Measurements from ENCODE around the gene CCT5.
"Not testable (repeated sequence)": the region's sequence is repeated elsewhere in the genome, so short reads cannot be mapped to it uniquely, and the experiment has no call there.

Gene CCT5

GRCh38 chr5:10304932-10305331 is 54.9 kb downstream of the CCT5 start:
- no peak for DNase-seq

GRCh38 chr5:10306114-10306513 is 56.0 kb downstream of the CCT5 start:
- DNase-seq: no peak

- DNase-seq: no peak
Measured at GRCh38 chr5:10306806-10307205, 56.7 kb downstream of the CCT5 start.

GRCh38 chr5:10307206-10308148 is 57.4 kb downstream of the CCT5 start, which contains the start of gene CMBL:
CMBL (minus strand) TSS chr5:10307902; CDS start chr5:10290762, 17,140 bp downstream.
- DNase-seq: no peak

GRCh38 chr5:10308844-10309243 is 58.8 kb downstream of the CCT5 start:
- no peak for DNase-seq

- DNase-seq: no peak
Measured at GRCh38 chr5:10310066-10310779, 60.1 kb downstream of the CCT5 start.

GRCh38 chr5:10310835-10311570 is 60.9 kb downstream of the CCT5 start:
- DNase-seq: not testable (repeated sequence)

- no peak for DNase-seq
Measured at GRCh38 chr5:10311595-10312425, 61.7 kb downstream of the CCT5 start.

- DNase-seq: no peak
Measured at GRCh38 chr5:10315201-10315600, 65.1 kb downstream of the CCT5 start.

Data from activated CD4-positive, alpha-beta T cell treated with anti-CD3 and anti-CD28 coated beads, Interleukin-2, amount 50 U/mL, for 4 hours (primary cell).